ENCODE measurements around the gene PLEKHO1.

- no peak for TF ChIP-seq CTCF (conservative IDR thresholded peaks at IDR 0.05 in 1 of 2, IDR thresholded peaks at IDR 0.05 in 1 of 2; ENCODE audit: low read depth in 1 of 2, low read length in 2 of 2)
- no peak for TF ChIP-seq EZH2 (IDR thresholded peaks at IDR 0.05; ENCODE audit: low read length, missing control alignments)
These were observed 21.8 kb upstream of the PLEKHO1 start for GRCh38 chr1:150127868-150128267.

Data from fibroblast of lung (primary cell).